Hippocampal formation (tissue), 2 donors: Measurements from ENCODE around the gene FCGR3B.
"Not testable (repeated sequence)": the region's sequence is repeated elsewhere in the genome, so short reads cannot be mapped to it uniquely, and the experiment has no call there.

Source experiments
- DNase-seq, 2 donors: peaks; one replicate each; lab custom pipeline; 2025; lab: John Stamatoyannopoulos, UW

The FCGR3B gene

DNA sequence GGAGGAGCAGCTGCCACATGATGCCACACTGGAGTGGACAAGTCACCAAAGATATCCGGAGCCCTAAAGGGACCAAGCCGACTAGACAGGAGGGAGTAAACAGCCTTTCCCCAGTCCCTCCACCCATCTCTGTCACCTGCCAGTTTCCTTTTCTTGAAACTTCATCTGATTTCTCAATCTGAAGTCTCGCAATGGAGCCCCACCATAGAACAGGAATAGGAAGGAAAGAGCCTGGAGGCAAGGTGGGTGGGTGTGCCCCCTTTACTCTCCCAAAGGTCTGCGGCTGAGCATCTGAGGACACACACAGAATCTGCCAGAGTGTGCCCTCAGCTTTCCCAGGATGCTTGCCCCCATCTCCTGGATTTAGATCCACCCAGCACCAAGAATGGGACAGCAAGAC is at the start of gene FCGR3B:
Gene FCGR3B, minus strand, starts transcription at position 101 of the 400 bp plus-strand sequence. Its CDS starts 82 bp downstream, at position 19.
- no peak for DNase-seq

DNA sequence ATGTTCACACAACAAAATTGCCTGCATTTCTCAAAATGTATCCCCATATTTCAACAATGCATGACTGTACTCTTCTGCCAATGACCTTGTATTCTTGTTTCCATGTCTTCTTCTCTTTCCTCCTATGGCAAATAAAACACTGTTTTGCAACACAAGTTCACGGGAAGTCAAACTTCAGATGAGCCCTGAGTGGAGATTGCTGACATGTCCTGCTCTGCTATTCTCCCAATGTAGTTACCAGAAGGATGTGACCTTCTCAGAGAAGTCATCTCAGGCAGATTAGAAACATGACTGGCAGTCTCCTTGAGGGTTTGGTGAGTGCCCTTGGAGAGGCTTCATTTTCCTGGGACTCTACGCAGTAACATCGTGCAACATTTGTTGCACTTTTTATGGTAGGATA is 47.5 kb upstream of the FCGR3B start:
- DNase-seq = no peak

- no peak for DNase-seq
Measured at GRCh38 chr1:161676958-161677689, 46.1 kb upstream of the FCGR3B start.

- DNase-seq = peak in 1 of 2 donors; percentile 8
Measured at GRCh38 chr1:161676441-161676840, 45.5 kb upstream of the FCGR3B start.

DNA sequence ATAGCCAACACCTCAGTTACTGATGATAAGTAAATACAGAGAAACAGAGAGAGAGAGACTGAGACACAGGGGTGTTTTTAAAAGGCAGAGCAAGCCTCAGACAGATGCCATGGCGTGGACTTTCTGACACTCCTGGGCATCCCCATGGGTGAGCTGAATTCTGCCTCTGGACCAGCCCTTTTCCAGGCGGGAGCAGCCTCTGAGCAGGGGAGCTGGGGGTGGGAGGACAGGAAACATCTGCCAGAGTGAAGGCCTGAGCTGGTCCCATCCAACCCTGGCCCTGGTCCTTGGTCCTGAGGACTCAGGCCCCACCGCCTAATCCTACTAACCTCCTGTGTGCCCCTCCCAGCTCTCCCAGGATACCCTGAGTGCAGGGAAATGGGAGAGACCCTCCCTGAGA is 43.9 kb upstream of the FCGR3B start:
- DNase-seq = not testable (repeated sequence)

GRCh38 chr1:161674447-161674846 is 43.5 kb upstream of the FCGR3B start:
- DNase-seq = not testable (repeated sequence)

GRCh38 chr1:161673437-161673836 is 42.5 kb upstream of the FCGR3B start:
- not testable (repeated sequence) for DNase-seq

- DNase-seq = not testable (repeated sequence)
Measured at GRCh38 chr1:161671045-161672020, 40.4 kb upstream of the FCGR3B start.

DNA sequence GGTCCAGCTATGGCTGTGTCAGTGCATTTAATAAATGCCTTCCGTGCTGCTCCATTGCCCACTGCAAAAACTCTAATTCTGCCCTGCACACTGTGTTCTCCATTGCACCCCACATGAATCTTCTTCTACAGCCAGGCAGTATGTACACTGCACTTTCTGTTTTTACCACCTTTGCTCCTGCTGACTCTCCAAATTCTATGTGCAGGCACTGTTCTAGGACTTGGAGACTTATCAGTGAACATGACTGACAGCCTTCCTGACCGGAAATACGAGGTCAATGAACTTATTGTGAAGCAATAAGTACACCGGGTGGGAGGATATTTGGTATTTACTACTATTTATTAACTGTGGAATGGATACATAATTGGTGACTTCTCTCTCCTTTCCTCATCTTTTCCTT is 33.7 kb upstream of the FCGR3B start:
- DNase-seq = not testable (repeated sequence)

DNA sequence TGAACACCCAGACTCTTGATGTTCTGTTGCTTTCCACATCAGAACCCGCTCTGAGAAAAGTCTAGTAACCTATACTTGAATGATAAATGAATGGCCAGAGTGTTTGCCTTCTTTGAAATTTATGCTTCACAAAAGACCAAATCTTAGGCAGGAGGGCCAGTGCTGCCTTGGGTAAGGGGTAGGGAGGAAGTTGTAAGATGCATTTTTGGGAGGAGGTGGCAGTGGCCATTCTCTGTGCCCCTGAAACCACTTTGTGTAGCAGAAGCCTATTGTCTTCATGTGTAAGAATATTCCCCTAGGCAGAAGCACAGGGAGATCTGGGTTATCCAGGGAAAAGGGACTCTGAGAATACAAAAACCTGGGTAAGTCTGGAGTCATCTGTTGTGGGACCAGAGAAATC is 32.6 kb upstream of the FCGR3B start:
- not testable (repeated sequence) for DNase-seq

DNA sequence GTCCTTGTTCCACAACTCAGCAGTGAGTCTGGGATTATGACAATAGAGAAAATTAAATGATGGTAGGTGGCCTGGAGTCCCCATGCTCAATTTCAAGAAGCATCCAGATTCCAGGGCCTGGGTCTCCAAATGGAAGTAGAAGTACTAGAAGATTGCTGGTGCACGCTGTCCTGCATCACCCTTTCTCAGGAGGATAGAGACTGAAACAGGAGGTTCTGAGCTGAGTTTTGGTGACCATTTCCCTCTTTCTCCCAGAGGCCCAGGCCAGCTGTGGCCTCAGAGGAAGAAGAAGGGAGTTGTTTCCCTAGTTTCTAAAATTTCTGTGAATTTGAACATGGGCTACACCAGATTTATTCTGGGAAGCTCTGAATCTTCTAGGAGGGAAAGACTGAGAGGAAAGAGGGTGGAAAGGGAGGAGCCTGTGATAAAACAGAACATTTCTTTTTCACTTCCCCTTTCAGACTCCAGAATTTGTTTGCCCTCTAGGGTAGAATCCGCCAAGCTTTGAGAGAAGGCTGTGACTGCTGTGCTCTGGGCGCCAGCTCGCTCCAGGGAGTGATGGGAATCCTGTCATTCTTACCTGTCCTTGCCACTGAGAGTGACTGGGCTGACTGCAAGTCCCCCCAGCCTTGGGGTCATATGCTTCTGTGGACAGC is 31.8 kb upstream of the FCGR3B start, which contains the start of gene FCGR2B:
Gene FCGR2B, plus strand, starts transcription at position 460 of the 656 bp plus-strand sequence. Its CDS starts 99 bp downstream, at position 559.
- DNase-seq = not testable (repeated sequence)

GRCh38 chr1:161661660-161662311 is 30.8 kb upstream of the FCGR3B start:
- DNase-seq = not testable (repeated sequence)

DNA sequence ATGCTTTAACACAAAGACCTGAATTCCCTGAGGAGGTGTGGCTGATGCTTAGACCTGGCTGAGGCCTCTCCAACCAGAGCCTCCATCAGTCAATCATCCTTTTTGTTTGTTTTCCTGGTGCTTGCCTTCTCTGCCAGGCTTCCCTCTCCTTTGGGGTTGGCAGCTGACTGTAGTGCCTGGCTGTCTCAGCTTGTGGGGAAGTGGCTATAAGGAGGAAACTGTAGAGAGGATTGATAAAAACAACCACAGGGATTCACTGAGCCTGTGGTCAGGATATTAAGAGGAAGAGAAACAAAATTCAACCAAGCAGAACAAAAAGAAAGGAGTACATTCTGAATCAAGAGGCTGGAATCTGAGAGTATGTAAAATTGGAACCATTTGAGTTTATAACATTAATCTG is 27.5 kb upstream of the FCGR3B start:
- DNase-seq = not testable (repeated sequence)

- DNase-seq = not testable (repeated sequence)
Measured at GRCh38 chr1:161653971-161654370, 23.0 kb upstream of the FCGR3B start.

GRCh38 chr1:161653541-161653940 is 22.6 kb upstream of the FCGR3B start:
- not testable (repeated sequence) for DNase-seq

DNA sequence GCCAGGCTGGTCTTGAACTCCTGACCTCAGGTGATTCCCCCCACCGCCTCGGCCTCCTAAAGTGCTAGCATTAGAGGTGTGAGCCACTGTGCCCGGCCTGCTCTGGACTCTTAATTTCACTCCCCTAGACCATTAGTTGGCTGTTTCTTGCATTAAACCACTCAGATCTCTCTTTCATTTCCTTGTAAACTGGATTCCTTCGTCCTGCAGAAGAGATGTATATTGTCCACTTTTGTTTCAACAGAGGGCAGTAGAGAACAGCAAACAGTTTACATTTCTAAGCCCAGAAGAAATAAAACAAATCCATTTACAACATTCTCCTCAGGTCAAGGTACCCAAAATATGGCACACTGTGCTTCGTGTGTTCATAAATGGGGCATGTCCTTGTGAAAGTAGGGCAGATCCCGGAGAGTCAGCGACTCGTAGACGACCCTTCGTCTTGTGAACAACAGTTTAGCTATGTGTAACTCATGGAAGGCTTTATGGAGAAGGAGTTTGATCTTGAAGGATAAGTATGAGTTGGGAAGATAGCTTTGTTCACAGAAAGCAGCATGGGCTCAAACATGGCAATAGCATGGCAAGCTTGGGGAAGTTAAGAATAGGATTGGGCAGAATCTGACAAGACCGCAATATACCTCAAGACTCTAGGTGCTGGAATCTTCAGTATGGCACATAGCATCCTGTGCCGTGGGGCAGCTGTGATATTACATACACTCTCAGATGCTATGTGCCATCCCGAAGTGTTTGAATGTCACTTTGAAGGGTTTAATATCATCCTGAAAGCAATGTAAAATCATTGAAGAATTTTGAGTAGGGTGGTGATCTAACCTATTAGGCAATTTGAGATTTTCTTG is 16.8 kb upstream of the FCGR3B start:
- peak in 1 of 2 donors; percentile 45 for DNase-seq

GRCh38 chr1:161644855-161645254 is 13.9 kb upstream of the FCGR3B start:
- DNase-seq = not testable (repeated sequence)

GRCh38 chr1:161643481-161644208 is 12.7 kb upstream of the FCGR3B start:
- not testable (repeated sequence) for DNase-seq

- not testable (repeated sequence) for DNase-seq
Measured at GRCh38 chr1:161642697-161643096, 11.7 kb upstream of the FCGR3B start.

GRCh38 chr1:161639203-161639602 is 8.2 kb upstream of the FCGR3B start:
- DNase-seq = not testable (repeated sequence)
